ENCODE measurements around the gene HELZ2.

The HELZ2 gene

DNA sequence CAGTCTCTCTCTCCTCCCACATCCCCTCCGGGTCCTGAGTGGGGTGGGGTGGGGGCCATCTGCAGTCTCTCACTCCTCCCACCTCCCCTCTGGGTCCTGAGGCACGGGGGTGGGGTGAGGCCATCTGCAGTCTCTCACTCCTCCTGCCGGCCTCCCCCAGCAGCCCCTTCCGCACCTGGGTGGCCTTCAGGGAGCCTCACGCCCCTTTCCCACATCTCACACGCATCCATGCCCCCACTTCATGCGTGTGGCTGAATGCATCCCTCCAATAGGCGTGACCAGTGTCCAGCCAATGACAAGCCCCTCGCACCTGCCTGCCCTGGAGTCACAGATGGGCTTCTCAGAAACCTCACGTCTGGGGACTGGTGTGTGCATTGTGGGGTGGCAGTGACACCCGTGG, 25.5 kb downstream of the HELZ2 start:
- DNase-seq: no peak

- DNase-seq: no peak
Observed at GRCh38 chr20:63547725-63548480, 26.1 kb downstream of the HELZ2 start, which contains the start of gene SRMS. TSS of gene SRMS (minus strand) at chr20:63547749. CDS start at chr20:63547463, 286 bp downstream.

GRCh38 chr20:63546956-63547724, 26.9 kb downstream of the HELZ2 start:
- DNase-seq: no peak

- peak; percentile 32 for DNase-seq
Observed at GRCh38 chr20:63546256-63546955, 27.6 kb downstream of the HELZ2 start.

GRCh38 chr20:63545814-63546213, 28.2 kb downstream of the HELZ2 start:
- DNase-seq: no peak

DNA sequence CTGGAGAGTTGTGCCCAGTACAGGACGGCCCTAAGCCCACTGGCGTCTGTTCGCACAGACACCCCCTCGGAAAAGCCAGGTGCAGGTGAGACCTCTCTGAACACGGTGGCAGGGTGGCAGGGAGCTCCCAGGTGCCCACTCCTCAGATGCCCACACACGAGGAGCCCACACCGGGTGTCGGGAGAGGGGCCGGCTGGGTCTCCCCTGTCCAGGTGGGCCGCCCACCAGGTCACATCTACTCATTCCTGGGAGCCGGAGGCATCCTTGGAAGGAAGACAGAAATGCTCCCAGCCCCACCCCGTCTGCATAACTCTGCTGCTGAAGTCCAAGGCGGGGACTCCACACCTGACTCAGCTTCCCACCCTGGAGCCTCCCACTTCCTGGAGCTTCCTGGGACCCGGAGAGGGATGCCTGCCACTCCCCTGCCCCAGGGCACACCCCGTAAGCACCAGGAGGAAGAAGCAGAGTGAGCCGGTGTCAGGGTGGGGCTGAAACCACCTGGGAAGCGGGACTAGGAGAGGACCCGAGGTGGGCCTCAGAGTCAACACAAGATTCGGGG, 29.0 kb downstream of the HELZ2 start:
- DNase-seq: no peak

- peak; percentile 30 for DNase-seq
Observed at GRCh38 chr20:63544241-63544957, 29.6 kb downstream of the HELZ2 start.

DNA sequence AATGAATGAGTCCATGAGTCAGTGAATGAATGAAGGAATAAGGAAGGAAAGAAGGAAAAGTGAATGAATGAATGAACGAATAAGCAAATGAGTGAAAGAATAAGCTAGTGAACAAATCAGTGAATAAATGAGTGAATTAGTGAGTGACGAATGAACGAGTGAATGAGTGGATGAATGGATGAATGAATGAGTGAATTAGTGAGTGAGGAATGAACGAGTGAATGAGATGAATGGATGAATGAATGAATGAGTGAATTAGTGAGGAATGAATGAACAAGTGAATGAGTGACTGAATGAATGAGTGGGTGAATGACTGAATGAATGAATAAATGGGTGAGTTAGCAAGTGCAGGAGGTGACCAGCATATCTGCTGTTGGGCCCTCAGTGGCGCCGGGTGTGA, 30.3 kb downstream of the HELZ2 start:
- no peak for DNase-seq

DNA sequence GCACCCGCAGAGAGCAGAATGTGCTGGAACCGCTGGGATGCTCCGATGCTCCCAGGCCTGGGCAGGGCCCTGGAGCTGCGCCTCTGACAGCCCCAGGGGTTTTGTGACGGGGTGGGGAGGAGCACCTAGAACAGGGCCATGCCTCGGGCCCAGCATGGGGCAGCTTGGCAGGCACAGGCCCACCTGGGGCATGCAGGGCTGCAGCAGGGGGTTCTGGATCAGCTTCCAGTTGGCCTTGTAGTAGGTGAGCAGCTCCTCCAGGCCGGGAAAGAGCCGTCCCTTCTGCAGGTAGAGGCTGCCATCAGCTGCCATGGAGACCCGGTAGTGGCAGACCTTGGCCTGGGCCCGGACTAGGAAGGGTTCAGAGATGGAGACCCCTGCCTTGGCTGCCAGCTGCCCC, 30.9 kb downstream of the HELZ2 start:
- DNase-seq: no peak

- DNase-seq: no peak
Observed at GRCh38 chr20:63542696-63543095, 31.3 kb downstream of the HELZ2 start.

DNA sequence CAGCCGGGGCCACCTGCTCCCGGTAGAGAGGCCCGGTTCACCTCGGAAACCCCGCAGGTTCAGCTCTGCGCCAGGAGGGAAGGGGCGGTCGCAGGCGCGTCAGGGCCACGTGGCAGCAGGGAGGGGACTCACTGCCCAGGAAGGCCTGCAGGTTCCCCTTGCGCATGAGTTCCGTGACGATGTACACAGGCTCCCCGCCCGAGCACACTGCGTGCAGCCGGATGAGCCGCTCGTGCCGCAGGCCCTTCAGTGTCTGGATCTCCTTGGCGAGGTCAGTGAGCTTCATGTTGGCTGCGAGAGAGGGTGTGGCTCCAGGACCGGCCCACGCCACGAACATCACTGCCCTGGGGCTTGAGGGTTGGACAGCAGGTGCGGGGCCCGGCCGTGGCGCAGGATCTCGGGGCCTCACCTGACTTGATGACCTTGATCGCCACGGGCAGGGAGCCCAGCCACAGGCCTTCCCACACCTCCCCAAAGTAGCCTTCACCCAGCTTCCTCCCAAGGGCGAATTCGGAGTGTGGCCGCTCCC, 31.9 kb downstream of the HELZ2 start:
- no peak for DNase-seq

GRCh38 chr20:63541371-63541770, 32.7 kb downstream of the HELZ2 start:
- DNase-seq: no peak

- peak; percentile 55 for DNase-seq
Observed at GRCh38 chr20:63540417-63541186, 33.4 kb downstream of the HELZ2 start.

DNA sequence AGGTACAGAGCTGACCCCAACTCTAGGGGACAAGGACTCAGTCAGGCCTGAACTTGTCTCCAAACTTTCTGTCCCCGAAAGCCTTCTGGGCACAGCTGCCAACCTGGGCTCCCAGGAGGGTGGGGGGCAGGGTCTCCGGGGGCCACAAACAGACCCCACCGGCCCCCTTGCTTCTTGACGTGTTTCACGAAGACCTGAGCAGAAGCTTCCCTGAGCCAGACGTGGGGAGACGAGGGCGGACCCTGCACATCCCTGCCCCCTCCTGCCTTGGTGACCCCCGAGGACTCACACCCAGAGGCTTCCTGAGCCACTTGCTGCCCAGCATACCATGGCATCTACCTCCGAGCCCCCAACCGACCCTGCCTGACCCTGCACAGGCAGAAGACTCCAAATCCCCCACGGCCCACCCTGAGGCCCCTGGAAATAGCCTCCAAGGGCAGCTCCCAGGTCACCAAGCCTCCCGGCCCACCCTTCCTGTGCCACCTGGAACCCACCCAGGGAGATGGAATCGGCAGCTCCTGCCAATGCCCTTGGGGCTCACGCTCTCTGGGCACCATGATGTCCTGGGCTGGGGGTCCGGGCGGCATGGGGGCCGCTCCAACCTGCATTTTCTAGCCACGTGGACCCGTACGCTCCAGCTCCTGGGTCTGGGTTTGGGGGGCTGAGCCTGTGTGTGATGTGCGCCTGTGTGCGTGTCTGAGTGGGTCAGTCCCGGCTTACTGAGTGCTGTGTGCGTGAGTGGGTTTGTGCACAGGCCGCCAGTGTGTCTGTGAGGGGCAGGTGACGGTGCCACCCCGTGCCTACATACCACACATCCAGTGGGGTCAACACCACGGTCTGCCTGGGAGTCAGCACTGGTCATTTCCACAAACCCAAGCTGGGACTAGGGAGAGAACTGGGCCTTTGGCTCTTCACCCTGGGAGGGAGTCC, 34.3 kb downstream of the HELZ2 start:
- no peak for DNase-seq

DNA sequence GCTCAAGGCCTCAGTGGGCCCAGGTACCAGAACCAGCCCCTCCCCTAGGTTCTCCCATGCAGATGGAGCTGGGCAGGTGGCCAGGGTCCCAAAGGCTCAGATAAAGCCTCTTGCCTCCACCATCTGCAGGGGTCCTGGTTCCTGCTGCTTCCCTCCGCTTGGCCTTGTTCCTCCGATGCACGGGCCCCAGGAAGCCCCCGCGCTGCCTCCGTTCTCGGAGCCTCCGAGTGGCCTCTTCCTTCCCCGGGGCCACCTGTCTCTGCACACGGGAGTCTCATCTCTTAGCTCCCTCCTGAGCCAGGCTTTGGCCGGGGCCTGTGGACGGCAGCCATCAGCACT, 35.0 kb downstream of the HELZ2 start:
- DNase-seq: no peak

DNA sequence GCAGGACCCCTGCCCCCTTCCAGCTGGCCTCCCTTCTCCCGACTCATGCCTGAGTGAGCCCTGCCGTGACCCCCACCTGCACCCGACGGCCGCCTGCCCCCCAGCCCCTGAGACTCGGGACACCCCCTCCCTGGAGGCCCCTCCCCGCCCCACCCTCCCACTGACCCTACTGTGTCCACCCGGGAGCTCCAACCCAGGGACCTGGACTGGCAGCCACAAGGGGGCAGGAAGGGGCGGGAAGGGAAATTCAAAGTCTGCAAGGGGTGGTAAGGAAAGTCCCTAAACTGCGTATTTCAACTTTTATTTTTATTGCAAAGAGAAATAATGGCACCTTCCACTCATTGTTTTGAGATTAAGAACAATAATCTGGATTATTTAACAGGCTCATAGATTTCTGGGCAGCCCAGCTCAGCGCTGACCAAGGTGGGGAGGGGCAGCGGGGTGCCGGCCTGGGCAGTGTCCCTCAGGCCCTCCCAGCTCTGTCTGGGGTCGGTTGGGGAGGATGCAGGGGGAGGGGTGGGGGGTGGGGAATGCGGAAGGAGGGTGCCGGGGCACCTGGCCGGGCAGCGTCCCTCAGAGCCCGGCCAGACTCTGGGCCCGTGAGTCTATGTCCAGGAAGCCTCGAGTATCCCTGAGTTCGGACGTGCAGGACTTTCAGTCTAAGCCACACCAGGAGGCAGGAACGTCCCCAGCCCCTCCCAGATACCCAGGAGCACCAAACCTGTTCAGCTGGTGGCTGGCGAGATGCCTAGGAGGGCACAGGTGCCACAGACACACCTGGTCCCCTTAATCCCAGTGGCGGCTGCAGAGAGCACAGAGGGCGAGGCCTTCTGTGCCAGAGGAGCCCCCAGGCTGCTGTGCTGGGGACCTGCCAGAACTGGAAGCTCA, 35.6 kb downstream of the HELZ2 start:
- peak; percentile 89 for DNase-seq

DNA sequence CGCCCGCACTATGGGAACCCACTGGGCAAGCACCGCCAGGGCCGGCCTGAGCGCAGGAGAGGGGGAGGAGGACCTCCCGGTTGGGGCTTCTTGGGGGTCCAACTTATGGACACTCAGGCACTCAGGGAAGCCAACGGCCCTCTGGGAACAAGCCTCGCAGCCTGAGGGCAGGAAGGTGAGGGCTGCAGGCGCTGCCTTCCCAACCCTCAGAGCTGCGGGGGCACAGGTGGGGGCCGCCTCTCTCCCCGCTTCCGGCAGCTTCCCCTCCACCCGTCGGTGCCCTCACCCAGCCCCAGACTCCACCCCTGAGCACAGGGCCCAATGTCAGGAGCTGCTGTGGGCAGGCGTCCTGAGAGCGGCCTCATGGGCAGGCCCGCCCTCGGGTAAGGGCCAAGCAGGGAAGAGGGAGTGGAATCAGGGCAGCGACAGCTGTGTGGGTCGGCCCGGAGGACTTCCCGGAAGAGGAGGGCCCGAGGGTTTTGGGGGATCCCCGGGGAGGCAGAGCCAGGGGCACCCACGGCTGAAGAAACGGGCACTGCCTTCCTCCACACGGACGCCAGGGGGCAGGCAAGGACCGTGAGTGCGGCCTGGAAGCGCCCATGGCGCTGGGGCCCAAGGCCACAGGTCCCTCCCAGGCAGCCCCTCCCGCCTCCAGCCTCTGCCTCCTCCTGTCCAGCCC, 36.4 kb downstream of the HELZ2 start:
- peak; percentile 94 for DNase-seq

DNA sequence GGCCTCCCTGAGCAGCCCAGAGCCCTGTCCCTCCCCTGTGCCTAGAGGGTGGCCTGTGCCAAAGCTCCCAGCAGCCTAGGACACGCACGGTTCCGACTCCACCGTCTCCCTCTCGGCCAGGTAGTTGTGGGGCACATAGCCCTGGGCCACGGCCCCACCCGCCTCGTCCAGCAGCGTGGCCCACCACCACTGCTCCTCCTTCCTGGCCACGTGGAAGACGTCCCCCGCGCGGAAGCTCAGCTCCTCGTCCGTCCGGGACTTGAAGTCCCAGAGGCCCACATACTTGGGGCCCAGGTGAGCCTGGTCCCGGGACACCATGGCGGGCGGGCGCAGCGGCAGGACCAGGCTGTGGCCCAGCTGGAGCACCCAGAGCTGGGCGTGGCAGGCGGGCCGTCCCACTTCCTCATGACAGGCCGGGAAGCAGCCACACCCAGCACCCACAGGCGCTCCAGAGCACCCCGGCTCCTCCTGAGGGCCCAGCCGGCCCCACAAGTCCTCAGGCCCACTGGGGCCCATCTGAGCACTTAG, 37.0 kb downstream of the HELZ2 start, which contains the start of gene PTK6:
PTK6 (minus strand) TSS at position 380 of the 528 bp plus-strand sequence; CDS start at position 318, 62 bp downstream.
- DNase-seq: no peak

All from DMS53 (cell line).